SU-DHL-6 (cell line): Measurements from ENCODE around the gene CD244.

Source experiments
- H2AFZ ChIP-seq: fragments of 200-600 bp; sonication (generic); 2 replicates; pipeline ENCODE4 v1.6.1; 2014; ENCODE audit warnings: low read depth, mild to moderate bottlenecking, moderate library complexity, mixed read lengths, antibody characterized with exemption, low read length; ENCODE audit not compliant: severe bottlenecking
- H3F3A ChIP-seq: fragments of 200-600 bp; shearing (Covaris generic); 2 replicates; pipeline ENCODE4 v1.6.0; 2016; ENCODE audit warnings: antibody characterized with exemption, mild to moderate bottlenecking; ENCODE audit not compliant: insufficient read depth
- H3K27ac ChIP-seq: fragments of 200-600 bp; sonication (generic); 2 replicates; pipeline ENCODE4 v1.5.1; 2016; ENCODE audit warnings: low read depth, mild to moderate bottlenecking, low read length, moderate library complexity, mixed read lengths
- H3K27me3 ChIP-seq: fragments of 200-600 bp; sonication (generic), shearing (Covaris generic); 2 replicates; pipeline ENCODE4 v1.6.0; 2014; ENCODE audit warnings: mild to moderate bottlenecking, low read length
- H3K36me3 ChIP-seq: fragments of 200-600 bp; sonication (generic); 2 replicates; pipeline ENCODE4 v1.6.1; 2014; ENCODE audit warnings: mild to moderate bottlenecking, low read length, mixed read lengths
- H3K4me2 ChIP-seq: fragments of 300-600, 200-600 bp; shearing (Covaris generic), sonication (generic); 2 replicates; pipeline ENCODE4 v1.6.0; 2014; ENCODE audit warnings: low read length, low read depth, mild to moderate bottlenecking; ENCODE audit not compliant: poor library complexity, severe bottlenecking
- H3K4me3 ChIP-seq: fragments of 200-600 bp; sonication (generic); 2 replicates; pipeline ENCODE4 v1.5.1; 2014; ENCODE audit warnings: antibody characterized with exemption, low read length, mild to moderate bottlenecking, mixed read lengths; ENCODE audit not compliant: insufficient read depth, poor library complexity, severe bottlenecking
- H3K79me2 ChIP-seq: fragments of 200-600 bp; sonication (generic); 2 replicates; pipeline ENCODE4 v1.6.1; 2014; ENCODE audit warnings: mild to moderate bottlenecking, low read length, moderate library complexity; ENCODE audit not compliant: insufficient read depth
- H3K9ac ChIP-seq: fragments of 200-600 bp; sonication (generic); 2 replicates; pipeline ENCODE4 v1.7.0; 2014; ENCODE audit warnings: mild to moderate bottlenecking, low read length
- H3K9me2 ChIP-seq: fragments of 200-600 bp; sonication (generic); replicated peaks from 2 replicates; pipeline ENCODE4 v1.6.1; 2014; ENCODE audit warnings: low read length; ENCODE audit not compliant: insufficient read depth
- H3K9me3 ChIP-seq: fragments of 200-600 bp; sonication (generic); 2 replicates; pipeline ENCODE4 v1.6.1; 2014; ENCODE audit warnings: low read length, mixed read lengths; ENCODE audit not compliant: insufficient read depth
- H4K20me1 ChIP-seq: fragments of 200-600 bp; sonication (generic); 2 replicates; pipeline ENCODE4 v1.6.1; 2014; ENCODE audit warnings: low read depth, mild to moderate bottlenecking, antibody characterized with exemption, low read length, moderate library complexity, mixed read lengths
- CTCF ChIP-seq: fragments of 200-600 bp; sonication (generic); IDR thresholded peaks from one replicate; pipeline ENCODE4 v1.5.1; 2017; ENCODE audit warnings: antibody characterized with exemption, mild to moderate bottlenecking, low read length, moderate library complexity; ENCODE audit not compliant: insufficient read depth, poor library complexity, severe bottlenecking
- EZH2phosphoT487 ChIP-seq: fragments of 200-600 bp; sonication (generic), shearing (Covaris generic); conservative IDR thresholded peaks from 2 replicates; pipeline ENCODE4 v1.6.1; 2018; ENCODE audit warnings: mild to moderate bottlenecking, antibody characterized with exemption, low read length, moderate library complexity, mixed read lengths

Gene CD244

DNA sequence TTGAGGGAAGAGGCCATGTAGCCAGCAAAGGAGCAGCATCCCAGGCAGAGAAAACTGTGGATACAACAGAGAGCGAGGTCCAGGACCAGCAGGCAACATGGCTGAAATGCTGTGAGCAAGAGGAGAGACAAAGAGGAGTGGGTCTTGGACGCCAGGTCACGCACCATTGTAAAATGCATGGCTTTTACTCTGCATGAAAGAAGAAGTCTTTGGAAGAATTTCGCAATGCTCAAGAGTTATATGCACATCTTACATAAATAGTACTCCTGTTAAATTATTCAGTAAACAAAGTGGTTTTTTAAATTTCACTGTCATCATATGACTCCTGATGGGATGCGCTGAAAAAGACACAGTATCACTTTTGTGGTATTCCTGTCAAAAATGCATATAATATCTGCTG is 3.5 kb downstream of the CD244 start:
- Histone ChIP-seq H3K79me2 (no peaks in the 10 kb centered on the region), H3K27ac (no peak overlapping the region), H2AFZ (no peak overlapping the region), H3K4me2 (no peak overlapping the region), H3K9ac (no peak overlapping the region), H4K20me1 (no peaks in the 10 kb centered on the region), H3F3A (no peaks in the 10 kb centered on the region), H3K36me3 (no peaks in the 10 kb centered on the region), H3K9me3 (no peaks in the 10 kb centered on the region), H3K9me2 (no peaks in the 10 kb centered on the region), H3K4me3 (no peak overlapping the region), H3K27me3 (no peaks in the 10 kb centered on the region)
- TF ChIP-seq CTCF (no peak), EZH2phosphoT487 (no peak)

- no peak for TF ChIP-seq CTCF
- no peak for TF ChIP-seq EZH2phosphoT487
- H3F3A ChIP-seq: no peaks in the 10 kb centered on the region
- H4K20me1 ChIP-seq: no peaks in the 10 kb centered on the region
- H3K4me3 ChIP-seq: no peak overlapping the region
- no peaks in the 10 kb centered on the region for H3K9me2 ChIP-seq
- H3K36me3 ChIP-seq: no peaks in the 10 kb centered on the region
- no peak overlapping the region for H3K9ac ChIP-seq
- H3K79me2 ChIP-seq: no peaks in the 10 kb centered on the region
- H3K4me2 ChIP-seq: no peak overlapping the region
- no peaks in the 10 kb centered on the region for H3K27me3 ChIP-seq
- no peak overlapping the region for H3K27ac ChIP-seq
- H3K9me3 ChIP-seq: no peaks in the 10 kb centered on the region
- no peak overlapping the region for H2AFZ ChIP-seq
Observed at GRCh38 chr1:160858507-160858906, 4.2 kb downstream of the CD244 start.

- H3K4me2 ChIP-seq: no peak overlapping the region
- H3K79me2 ChIP-seq: no peaks in the 10 kb centered on the region
- no peaks in the 10 kb centered on the region for H3K9me3 ChIP-seq
- H3F3A ChIP-seq: no peaks in the 10 kb centered on the region
- H3K9ac ChIP-seq: no peak overlapping the region
- H3K27ac ChIP-seq: no peak overlapping the region
- H3K4me3 ChIP-seq: no peak overlapping the region
- H2AFZ ChIP-seq: no peak overlapping the region
- H3K36me3 ChIP-seq: no peaks in the 10 kb centered on the region
- no peaks in the 10 kb centered on the region for H3K9me2 ChIP-seq
- no peaks in the 10 kb centered on the region for H4K20me1 ChIP-seq
- TF ChIP-seq CTCF: no peak
- no peak for TF ChIP-seq EZH2phosphoT487
- H3K27me3 ChIP-seq: no peaks in the 10 kb centered on the region
Observed at GRCh38 chr1:160858097-160858496, 4.6 kb downstream of the CD244 start.
